Stimulated activated CD8-positive, alpha-beta memory T cell treated with anti-CD3 and anti-CD28 coated beads, Interleukin-15, amount 100 ng/mL, for 4 hours (primary cell): Measurements from ENCODE around the gene CEMIP2.
"Not testable (repeated sequence)": the region's sequence is repeated elsewhere in the genome, so short reads cannot be mapped to it uniquely, and the experiment has no call there.

Experiments
- DNase-seq, 2 donors: peaks; one replicate each; pipeline ENCODE4 v3.0.0-alpha.2; 2020; ENCODE audit warnings: low read depth in 2 of 2

The CEMIP2 gene

DNA sequence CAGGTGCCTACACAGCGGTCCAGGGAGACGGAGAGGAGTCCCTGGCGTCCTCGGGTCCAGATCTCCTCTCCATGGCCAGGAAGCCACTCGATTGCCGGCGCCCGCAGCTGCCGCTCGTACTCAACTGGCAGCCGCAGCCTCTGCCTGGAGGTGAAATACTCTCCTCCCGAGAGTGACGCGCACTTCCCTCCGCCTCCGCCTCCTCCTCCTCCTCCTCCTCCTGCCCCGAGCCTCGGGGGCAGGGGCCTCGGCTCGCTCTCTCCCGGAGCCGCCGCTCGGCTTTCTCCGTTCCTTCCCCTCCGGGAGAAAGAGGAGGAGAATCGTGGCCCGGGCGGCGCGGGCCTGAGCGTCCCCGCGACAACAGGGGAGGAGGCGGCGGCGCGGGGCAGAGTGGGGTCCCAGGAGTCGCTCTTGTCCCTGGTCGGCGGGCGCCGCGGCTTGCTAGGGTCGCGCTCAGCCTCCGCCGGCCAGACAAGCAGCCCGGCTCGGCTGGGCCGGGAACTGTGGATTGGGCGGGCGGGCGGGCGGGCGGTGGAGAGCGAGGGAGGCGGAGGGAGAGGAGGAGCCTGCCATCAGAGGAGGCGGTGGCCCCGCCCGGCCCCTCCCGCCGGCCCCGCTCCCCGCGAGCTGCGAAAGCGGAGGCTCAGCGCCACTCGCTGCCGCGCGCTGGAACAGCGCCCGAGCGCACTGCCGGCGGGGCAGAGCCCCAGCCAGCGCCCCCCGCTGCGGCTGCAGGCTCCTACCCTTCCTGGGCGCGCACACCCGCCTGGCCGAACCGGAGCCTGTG lies at the start of gene CEMIP2:
Gene CEMIP2, minus strand, starts transcription at position 126 of the 787 bp plus-strand sequence. CDS start 18,140 bp downstream, outside the sequence.
- DNase-seq = peak; percentile 81 to 85

GRCh38 chr9:71816916-71817451 lies 48.7 kb upstream of the CEMIP2 start:
- no peak for DNase-seq

DNA sequence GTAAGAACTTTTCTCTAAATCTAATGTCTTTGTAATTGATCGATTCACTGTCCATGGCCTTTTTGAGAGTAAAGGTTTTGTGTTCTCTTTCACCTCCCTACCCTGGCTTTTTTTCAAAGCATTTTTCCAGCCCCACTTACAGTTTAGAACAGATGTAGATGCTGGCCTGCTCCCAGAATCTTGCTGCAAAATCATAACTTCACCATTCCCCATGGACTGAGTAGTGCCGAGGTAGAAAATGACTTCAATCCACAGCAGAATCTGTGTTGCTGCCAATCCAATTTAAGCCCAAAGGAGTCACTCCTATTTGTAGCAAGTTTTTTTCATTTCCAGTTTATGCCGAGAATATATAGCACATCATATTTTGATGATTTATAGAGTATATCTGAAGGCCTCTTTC lies 46.5 kb upstream of the CEMIP2 start:
- no peak for DNase-seq

DNA sequence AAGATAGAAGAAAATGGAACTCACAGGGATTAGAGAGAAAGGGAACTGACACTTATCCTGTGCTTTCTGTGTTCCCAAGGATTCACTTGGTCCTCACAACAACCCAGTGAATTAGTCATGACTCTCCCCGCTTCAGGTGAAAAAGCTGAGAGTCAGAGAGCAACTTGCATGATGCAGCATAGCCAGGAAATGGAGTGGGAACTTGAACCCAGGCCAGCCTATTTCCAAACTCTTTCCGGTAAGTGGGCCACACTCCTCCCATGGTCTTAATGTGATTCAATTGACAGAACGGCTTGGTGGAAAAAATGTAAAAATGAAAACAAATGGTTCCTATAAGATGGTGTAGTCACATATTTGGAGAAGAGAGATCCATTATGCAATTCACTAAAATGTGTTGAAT lies 45.9 kb upstream of the CEMIP2 start:
- DNase-seq = no peak

GRCh38 chr9:71812385-71812784 lies 44.1 kb upstream of the CEMIP2 start:
- no peak for DNase-seq

DNA sequence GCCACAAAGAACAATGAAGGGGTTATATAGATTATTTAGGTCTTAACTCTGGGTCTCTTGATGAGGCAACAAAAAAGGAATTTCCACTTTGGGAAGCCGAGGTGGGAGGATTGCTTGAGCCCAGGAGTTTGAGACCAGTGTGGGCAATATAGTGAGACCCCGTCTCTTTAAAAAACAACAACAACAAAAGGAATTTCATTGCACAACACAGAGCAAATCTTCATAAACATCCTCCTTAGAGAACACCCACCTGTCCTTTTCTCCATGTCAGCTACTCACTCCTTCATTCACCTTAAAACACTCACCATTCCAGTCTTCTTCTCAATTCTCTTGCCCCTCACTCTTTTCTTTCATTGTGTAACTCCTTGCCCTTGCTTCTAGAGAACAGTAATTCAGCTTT lies 39.8 kb upstream of the CEMIP2 start:
- DNase-seq = no peak

GRCh38 chr9:71806901-71807307 lies 38.6 kb upstream of the CEMIP2 start:
- peak; percentile 6 to 46 for DNase-seq

DNA sequence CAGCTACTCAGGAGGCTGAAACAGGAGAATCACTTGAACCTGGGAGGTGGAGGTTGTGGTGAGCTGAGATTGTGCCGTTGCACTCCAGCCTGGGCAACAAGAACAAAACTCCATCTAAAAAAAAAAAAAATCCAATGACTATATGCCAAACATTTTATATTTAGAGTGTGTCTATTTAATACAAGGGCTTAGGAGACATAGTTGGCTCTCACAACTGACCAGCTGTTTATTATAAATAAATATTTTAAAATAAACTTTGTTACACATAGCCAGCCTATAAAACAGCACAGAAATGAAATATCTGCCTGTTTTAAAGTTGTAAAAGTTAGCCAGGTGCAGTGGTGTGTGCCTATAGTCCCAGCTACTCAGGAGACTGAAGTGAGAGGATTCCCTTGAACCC lies 36.8 kb upstream of the CEMIP2 start:
- not testable (repeated sequence) for DNase-seq

- no peak for DNase-seq
Observed at GRCh38 chr9:71801826-71802225, 33.5 kb upstream of the CEMIP2 start.

DNA sequence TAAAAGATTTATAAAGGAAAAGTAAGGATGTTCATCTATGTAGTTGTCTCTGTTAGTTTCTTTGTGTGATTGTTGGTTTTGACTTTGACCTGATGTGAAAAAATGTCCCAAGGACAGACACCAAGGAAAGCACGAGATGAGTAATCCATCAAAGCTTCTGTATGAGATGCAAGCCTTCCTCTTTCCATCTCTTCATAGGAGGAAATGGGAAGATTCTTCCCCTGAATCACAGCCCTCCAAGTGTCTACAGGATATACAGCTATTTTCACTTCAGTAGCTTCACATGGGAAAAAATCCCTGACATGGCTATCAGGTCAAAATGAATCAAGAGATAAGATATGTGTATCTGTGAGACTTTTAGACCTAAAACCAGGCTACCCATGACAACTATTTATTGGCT lies 29.0 kb upstream of the CEMIP2 start:
- no peak for DNase-seq

- no peak for DNase-seq
Observed at GRCh38 chr9:71796100-71796767, 27.9 kb upstream of the CEMIP2 start.

DNA sequence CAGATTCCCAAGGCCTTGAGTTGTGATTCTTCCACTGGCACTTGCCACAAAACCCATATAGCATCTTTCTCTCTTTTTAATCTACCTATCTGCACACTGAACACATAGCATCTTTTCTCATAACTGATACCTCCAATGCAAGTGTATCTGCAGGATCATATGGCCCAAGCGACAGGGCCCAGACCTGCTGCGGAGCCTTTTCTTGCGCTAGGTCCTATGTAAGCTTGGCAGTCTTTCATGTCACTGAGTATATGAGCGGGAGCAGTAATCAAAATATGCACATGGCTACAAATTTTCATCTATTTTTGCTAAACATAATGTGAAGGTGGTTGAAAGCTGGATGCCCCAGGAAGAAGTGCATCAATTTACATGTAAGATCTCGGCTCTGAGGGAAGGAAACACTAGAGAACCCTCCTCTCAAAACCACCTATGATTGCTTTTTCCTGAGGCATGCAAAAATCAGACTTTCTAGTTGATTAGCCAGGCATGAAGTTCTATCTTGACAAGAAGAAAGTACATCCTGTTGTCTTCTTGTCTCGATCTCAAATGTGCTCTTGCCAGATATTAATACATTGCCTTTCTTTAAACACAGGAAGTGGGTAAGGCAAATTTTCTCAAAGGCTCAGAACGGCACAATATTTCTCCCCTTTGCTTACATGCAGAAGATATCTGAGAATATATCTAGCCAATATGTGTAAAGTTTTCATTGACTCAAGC lies 26.9 kb upstream of the CEMIP2 start:
- no peak for DNase-seq

- DNase-seq = no peak
Observed at GRCh38 chr9:71793386-71794105, 25.2 kb upstream of the CEMIP2 start.

GRCh38 chr9:71791875-71792274 lies 23.6 kb upstream of the CEMIP2 start:
- no peak for DNase-seq

DNA sequence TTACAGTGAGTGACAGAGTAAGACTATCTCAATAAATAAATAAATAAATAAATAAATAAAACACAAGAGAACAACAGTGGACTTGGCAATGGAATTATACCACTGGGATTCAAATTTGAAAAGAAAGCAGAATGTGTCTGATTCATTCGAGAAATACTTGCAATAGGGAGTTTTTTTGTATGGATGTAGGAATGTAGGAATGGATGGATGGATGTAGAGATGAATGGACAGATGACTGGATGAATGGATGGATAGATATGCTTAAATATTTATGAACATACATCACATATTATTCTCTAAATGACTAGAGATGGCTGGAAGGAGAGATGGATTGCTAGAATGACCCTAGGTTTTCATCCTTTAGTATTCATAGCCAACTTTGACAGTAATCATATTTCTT lies 22.0 kb upstream of the CEMIP2 start:
- DNase-seq = no peak

GRCh38 chr9:71783120-71783523 lies 14.8 kb upstream of the CEMIP2 start:
- peak; percentile 74 to 82 for DNase-seq

GRCh38 chr9:71781391-71781790 lies 13.1 kb upstream of the CEMIP2 start:
- no peak for DNase-seq

- DNase-seq = no peak
Observed at GRCh38 chr9:71780953-71781352, 12.6 kb upstream of the CEMIP2 start.

GRCh38 chr9:71778085-71778484 lies 9.8 kb upstream of the CEMIP2 start:
- DNase-seq = no peak

- no peak for DNase-seq
Observed at GRCh38 chr9:71774920-71775319, 6.6 kb upstream of the CEMIP2 start.

- DNase-seq = no peak
Observed at GRCh38 chr9:71772726-71773125, 4.4 kb upstream of the CEMIP2 start.

DNA sequence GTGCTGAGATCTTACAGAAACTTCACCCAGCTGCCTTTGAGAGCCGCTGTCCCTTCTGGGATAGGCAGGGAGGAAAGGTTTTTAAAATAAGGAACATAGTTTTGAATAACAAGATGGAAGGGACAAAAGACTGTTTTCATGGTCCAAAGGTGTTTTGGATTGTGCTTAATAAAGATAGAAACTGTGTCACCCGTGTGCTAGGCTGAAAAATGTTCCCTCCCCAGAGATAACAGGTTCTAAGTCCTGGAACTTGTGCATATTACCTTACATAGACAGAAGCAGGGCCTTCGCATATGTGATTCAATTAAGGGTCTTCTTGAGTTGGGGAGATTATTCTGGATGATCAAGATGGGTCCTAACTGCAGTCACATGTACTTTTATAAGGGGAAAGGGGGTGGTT lies 1.9 kb upstream of the CEMIP2 start:
- no peak for DNase-seq
